HG03280 (cell line): ENCODE results near the gene EFHB.
A peak's percentile ranks its signal among the peaks of the same experiment; 100 is the strongest.
"Not testable (repeated sequence)": the region's sequence is repeated elsewhere in the genome, so short reads cannot be mapped to it uniquely, and the experiment has no call there.

ENCODE experiments used
- ATAC-seq: cut with Tn5 transposase; IDR thresholded peaks from one replicate; pipeline ENCODE4 v1.9.1; 2021; ENCODE audit warnings: mild to moderate bottlenecking, moderate library complexity; ENCODE audit not compliant: unreplicated experiment

The EFHB gene

DNA sequence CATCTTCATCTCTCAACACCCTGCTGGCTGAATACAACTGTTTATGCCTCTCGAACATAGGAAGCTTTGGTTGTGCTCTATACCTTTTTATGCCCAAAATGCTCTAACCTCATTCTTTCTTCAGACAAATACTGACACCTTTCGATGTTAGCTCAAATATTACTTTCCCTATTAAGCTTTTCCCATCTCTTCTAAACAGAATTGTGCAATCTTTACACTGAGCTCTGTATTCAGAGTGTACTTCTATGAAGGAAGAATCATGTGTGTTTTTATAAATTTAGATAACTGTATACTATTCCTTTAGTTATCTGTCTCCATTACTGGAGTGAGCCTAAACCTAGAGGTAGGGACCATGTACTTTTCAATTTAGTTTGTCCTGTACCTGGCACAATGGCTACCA is 1.6 kb downstream of the EFHB start:
- ATAC-seq, result no peak

DNA sequence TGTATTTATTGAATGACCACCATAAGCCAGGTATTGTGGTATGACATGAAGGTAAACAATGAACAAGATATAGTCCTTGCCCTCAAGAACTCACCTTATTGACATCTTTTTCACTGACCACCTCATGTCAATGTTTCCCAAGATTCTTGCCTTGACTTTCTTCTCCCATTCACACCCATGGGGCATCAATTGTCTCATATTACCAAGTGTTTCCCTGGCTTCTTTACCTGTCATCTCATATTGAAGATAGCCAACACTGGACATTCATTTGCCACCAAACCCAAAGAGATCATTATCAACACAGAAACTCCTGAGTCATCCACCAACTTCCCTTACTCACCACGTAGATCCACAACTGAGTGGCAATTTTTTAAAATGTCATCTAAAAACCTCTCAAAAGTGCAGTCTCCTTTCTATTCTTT is 2.2 kb downstream of the EFHB start:
- no peak for ATAC-seq

DNA sequence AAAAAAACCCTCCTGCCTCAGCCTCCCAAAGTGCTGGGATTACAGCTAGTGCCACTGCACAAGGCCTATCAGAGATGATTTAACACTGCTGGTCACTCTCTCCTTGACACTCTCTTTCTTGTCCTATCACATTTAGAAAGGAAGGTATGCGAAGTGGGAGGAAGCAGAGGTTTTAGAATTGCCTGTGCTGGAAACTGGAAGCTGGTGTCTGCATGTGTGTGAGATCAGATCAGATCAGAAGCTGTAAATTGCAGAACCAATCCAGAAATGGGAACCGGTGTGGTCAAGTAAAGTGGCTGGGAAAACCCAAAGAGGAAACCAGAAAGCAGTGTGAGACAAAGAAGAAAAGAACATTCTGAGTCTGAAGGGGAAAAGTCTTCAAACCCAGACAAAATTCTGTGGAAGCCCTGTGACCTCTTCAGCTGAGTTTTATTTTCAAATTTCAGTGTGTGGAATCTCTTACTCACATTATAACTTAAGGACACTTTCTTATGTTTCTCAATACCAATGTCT is 2.8 kb downstream of the EFHB start:
- peak; percentile 53 for ATAC-seq

DNA sequence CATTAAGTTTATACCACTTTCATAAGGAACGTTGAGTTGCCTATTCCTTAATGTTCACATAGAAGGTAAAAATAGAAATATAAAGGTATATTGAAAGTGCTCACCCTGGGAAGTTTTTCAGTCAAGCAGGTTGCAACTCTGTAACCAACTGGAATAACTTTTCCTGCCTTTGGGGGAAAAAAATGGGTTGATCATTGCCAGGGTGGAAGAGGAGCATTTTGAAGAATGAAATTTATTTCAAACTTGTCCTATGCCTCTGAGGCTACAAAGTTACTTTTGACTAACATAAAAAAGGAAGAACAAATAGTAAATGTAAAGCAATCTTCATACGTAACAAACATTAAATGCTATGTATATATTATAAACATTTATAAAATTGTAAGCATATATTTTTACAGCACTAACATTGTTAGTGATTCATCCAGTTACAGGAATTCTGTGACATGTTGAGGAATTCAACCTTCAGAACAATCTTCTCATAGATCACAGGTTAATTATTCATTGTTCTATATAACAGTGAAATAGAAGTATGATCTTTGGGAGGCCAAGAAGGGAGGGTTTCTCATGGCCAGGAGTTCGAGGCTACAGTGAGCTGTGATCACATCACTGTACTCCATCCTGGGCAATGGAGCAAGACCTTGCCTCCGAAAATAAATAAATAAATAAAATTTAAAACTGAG is 13.5 kb downstream of the EFHB start:
- no peak for ATAC-seq

DNA sequence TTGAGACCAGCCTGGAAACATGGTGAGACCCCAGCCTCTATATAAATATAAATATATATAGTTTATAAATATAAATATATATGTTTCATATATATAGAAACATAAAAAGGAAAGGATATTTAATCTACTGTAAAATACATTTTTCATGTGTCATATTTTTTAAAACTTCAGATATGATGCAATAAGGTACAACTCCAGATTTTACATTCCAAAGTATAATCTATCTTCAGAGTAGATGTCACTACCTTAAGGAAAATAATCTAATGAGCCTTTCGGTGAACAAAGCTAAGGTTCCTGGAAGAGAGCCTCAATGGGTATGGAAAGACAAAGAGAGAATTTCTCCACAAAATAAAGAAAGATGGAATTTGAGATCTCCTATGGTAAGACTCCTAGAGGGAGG is 16.9 kb downstream of the EFHB start:
- no peak for ATAC-seq

DNA sequence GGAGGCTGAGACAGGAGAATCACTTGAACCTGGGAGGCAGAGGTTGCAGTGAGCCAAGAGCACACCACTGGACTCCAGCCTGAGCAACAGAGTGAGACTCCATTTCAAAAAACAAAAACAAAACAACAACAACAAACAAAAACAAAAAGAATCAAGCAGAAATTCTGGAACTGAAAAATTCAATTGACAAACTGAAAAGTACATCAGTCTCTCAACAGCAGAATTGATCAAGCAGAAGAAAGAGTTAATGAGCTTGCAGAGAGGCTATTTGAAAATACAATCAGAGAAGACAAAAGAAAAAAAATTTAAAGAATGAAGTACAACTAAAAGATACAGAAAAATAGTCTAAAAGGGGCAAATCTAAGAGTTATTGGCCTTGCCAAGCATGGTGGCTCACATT is 22.6 kb downstream of the EFHB start:
- ATAC-seq, result no peak

DNA sequence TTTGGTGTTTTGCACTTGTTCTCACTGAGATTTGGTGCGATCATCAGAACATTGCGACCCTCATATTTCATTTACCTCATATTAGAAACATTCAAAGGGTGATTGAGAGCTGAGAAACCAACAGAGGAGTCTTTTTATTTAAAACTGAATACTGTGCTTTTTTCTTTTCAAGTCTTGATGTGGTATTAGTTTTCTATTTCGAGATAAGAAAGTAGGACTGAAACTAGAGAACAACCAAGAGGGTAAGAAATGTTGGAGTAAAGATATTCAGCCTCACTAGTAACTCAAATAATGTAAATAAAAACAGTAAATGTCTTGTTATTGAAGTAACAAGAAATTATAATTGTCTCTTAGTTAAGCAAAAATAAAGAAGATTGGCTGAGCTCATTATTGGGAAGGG is 26.5 kb downstream of the EFHB start:
- no peak for ATAC-seq

DNA sequence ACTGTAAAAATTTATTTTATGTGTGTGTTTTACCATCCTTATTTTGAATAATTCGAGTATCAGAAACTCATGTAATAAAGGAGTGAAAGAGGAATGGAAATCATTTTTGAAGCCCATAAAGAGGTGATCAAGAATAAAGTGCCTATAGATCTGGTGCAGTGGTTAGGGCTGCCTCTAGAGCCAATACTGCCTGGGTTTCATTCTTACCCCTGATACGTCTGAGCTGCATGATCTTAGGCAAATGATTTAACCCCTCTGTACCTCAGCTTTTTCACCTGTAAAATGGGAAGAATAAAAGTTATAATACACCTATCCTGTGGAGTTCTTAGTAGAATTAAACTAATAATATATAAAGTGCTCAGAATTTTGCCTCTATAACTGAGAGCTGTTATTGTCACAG is 30.4 kb downstream of the EFHB start:
- no peak for ATAC-seq

DNA sequence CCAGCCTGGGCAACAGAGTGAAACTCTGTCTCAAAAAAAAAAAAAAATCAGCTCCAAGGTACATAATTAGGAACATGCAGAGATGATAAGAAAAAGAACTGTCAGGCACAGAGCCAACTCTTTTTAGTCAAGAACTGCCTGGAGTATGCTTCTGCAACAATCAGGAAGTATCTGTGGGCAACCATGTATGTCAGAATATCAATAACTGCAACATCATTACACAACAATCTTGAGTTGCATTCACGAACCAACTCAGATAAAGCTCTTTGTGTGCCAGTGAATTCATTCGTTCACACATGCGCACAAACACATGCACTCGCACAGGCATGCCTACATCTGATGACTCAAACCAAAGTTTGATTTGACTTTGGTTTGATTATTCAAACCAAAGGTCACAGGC is 32.1 kb downstream of the EFHB start:
- no peak for ATAC-seq

DNA sequence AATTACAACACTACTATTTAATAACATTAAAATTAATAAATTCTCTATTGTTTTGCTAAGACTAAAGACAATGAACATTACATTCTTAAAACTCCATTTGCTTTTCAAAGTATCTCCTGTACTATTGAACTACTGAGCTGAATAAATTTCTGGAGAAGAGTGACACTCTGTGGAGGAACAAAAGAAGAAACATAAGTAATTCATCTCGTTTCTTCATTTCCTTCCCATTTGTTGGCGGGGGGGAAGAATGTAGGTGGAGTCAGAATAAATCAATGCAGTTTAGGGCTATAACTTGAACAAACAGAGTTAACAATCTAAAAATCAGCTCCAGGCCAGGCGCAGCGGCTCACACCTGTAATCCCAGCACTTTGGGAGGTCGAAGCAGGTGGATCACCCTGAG is 32.7 kb downstream of the EFHB start:
- ATAC-seq, result no peak

DNA sequence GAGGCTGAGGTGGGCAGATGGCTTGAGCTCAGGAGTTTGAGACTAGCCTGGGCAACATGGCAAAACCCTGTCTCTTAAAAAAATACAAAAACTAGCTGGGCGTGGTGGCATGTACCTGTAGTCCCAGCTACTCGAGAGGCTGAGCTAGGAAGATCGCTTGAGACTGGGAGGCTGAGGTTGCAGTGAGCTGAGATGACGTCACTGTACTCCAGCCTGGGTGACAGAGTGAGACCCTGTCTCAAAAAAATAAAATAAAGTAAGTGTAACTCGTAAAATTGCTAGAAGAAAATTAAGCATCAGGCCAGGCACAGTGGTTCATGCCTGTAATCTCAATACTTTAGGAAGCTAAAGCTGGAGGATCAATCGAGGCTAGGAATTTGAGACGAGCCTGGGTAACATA is 34.2 kb downstream of the EFHB start:
- not testable (repeated sequence) for ATAC-seq

DNA sequence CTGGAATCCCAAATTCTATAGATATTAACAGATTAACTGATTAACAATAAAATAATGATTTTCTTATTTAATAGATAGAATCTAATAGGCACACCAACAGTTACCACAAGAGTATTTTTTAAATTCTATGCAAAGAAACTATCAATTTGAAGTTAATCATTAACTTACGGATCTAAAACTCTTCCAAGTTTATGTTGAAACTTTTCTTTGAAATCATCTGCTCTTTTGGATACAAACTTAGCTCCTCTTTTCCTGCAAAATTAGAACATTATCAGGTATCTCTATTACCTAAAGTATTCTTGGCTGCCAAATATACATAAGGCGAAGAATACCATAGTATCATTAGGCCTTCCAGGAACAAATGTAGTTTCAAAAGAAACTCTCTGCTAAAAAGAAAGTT is 34.8 kb downstream of the EFHB start:
- no peak for ATAC-seq

DNA sequence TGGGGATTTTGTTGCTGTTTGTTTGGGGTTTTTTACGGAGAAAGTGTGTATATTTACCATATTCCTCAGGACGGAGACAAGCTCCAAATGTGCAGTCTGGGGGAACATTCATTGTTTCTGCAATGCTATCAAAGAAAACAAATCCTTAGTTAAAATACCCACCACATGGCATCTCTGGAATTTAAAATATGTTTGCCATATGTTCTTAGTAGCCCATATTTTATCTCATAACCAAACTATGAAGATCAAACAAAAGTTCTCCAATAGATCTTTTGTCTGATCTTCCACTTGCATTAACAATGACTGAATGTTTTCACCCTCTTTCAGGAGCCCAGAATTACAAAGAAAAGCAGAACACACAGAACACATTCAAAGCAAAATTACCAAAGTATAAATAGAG is 35.3 kb downstream of the EFHB start:
- no peak for ATAC-seq

DNA sequence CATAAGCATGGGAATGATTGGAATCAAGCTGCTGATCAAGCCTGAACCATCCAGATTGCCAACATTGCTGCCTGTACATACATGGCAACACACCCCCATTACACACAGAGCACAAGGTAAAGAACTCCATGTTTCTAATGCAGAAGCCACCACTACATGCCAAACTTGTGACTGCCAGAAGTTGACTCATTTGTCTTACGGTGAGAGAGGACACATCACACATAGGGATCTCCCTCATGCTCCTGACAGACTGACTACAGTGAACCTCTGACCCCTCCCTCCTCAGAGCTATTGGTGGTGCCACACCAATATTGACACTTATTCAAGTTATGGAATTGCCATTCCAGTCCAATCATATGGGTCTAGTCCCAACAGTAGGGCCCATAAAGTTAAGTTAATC is 42.3 kb downstream of the EFHB start:
- ATAC-seq, result no peak

DNA sequence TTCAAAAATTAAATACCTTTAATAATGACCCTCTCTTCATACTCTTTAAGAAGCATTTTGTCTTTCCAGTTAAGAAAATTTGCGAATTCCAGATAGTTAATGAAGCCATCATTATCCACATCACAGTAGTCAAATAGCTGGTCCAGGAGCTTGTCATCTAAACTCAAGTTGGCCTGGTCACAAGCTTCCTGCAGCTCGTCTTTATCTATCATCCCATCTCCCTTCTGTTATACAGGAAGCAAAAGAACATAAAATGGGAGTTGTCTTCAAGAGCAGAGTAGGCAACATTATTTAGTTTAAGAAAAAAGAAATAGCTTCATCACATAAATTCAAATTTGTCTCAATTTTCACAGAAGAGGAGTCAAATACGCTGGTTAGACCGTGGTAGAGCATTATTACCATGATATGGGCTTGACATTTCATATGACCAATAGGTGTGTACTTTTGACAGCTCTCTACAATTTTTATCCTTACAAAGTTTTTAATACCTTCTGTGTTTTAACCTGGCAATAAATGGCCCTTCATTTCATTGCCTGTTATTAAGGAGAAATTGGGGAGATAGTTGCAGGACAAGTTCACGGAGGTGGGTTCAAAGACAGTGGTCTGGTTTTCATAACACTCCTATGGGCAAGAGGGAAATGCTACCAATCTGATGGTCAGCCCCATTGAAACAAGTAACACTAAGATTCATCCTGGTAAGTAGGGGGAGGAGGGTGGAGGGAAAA is 45.4 kb downstream of the EFHB start:
- no peak for ATAC-seq

DNA sequence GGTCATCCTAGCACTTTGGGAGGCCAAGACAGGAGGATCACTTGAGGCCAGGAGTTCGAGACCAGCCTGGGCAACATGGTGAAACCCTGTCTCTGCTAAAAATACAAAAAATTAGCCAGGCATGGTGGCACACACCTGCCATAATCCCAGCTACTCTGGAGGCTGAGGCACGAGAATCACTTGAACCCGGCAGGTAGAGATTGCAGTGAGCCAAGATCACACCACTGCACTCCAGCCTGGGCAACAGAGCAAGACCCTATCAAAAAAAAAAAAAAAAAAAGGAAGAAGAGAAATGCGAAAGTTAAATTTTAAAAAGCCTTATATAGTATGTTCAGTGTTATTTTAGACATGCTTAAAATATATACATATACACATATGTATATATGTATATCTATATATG is 46.9 kb downstream of the EFHB start:
- not testable (repeated sequence) for ATAC-seq

DNA sequence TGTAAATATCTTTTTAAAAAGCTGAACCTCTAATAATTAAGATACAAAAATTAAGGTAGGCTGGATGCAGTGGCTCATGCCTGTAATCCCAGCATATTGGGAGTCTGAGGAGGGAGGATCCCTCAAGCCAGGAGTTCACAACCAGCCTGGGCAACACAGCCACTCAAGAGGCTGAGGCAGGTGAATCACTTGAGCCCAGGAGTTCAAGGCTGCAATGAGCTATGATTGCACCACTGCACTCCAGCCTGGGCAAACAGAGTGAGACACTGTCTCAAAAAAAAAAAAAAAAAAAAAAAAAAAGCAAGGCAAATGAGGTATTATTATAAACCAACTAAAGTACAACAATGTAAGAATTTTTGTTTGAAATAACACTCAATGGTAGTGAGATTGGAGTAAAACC is 47.6 kb downstream of the EFHB start:
- no peak for ATAC-seq

DNA sequence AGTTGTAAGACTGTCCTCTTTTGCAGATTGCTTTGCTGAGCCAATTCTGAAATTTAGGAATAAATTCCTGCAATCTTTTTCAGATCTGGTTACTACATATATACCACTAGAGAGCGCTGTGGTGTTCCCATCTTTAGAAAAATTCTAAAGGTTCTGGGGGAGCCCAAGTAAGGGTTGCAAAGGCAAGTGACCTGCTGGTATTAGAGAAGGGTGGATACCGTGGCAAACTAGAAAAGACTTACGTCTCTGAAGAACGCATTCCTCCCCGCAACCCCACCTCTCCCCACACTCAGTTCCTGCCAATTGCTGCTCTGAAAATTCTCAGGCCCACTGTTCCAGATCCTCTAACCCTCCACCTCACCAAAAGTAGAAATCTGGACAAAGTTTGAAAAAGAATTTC is 48.5 kb downstream of the EFHB start:
- no peak for ATAC-seq

DNA sequence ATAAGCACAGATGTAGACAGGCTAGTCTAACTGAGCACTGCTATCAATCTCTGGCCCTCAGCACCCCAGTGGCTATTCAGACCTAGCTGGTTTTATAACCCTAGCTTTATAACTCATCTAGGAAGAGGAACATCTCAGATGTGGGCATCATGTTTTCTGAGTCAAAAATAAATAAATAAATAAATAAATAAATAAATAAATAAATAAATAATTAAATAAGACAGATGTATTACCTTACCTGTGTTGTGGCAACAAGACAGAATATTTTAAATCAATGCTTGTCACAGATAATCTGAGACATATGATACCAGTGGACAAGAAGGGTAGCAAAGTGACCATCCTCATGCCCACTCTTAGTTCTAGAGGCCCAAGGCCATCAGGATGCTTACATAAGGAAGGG is 52.2 kb downstream of the EFHB start:
- no peak for ATAC-seq

DNA sequence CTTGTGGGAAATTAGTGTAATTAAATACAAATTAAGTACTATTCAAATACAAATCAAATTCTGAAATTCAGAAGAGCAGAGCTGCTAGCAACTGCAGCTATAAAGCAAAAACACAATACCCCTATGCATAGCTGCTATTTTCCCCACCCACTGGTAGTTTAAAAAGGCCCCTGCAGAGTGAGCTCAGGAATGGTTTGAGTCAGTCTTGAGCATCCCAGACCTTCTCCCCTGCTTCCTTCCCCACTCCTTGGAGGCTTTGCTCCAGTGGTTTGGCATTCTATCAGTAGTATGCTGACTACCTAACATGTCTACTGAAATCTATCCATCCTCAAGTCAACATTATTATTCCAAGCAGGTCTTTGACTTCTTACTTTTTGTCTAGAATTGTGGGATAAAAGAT is 53.0 kb downstream of the EFHB start:
- ATAC-seq, result no peak

DNA sequence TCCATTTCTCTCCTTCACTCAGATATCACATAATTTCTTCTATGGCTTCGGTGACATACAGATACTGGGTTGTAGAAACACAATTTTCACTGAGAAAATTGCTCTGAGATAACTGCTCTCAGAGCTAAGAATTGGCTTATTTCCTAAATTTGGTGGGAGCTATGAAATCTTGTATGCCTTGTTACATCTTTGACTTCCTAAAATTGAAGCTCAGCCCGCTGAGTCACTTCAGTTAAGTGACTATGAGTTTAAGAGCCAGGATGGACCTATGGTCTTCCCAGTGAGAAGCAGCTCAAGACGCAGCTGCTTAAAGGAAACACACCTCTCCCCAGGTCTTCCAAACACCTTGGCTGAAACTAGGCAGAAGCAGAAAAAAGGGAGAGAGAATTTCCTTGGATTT is 56.4 kb downstream of the EFHB start:
- ATAC-seq, result no peak

DNA sequence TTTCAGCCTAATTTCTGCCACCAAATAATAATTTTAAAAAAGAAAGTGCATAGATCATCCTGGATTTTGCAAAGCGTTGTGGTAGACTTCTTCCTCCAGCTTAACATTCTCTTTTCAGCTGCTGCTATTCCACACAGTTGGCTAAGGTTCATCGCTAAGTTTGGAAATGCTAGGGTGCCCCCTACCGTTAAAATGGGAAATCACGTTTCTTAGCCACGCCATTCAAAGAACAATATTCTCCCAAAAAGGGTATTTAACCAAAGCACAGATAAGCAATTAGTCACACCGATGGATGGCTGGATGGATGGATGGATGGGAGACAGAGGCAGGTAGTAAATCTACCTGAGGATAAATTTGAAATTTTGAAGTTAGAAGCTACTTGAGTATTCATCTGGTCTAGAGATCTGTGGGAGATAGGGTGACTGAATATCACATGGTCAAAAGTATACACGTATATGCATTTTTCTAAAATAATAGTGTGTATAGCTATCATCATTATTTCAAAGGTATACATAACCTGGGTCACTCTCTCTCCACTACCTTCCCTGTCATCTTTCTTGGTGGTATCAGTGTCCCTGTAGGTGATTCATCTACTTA is 67.2 kb downstream of the EFHB start:
- ATAC-seq, result peak; percentile 88
